AG04449 (cell line): ENCODE data around the gene THOP1.

Experiments used
- CTCF ChIA-PET: fragments of 350-600 bp; formaldehyde crosslinking; extraction: SDS; loops from one replicate; lab custom pipeline; 2021; ENCODE audit warnings: antibody characterized with exemption; lab: Yijun Ruan, JAX
- POLR2A ChIA-PET: fragments of 400-600, 350-600 bp; formaldehyde crosslinking; extraction: SDS; loops from one replicate; lab custom pipeline; 2020; ENCODE audit warnings: antibody characterized with exemption, inconsistent platforms; lab: Yijun Ruan, JAX
- DNase-seq: peaks from one replicate; pipeline ENCODE4 v3.0.0-alpha.2; 2010; ENCODE audit warnings: low read depth, low spot score
- H3K4me3 ChIP-seq: 2 replicates; pipeline ENCODE4 v1.5.1; 2011; ENCODE audit warnings: low read depth, mild to moderate bottlenecking, control low read depth, low read length
- TF ChIP-seq, protein P1 (sequence below): IDR thresholded peaks from one replicate; pipeline ENCODE4 v1.5.1; 2011; ENCODE audit warnings: mild to moderate bottlenecking, moderate library complexity, low read length, control low read depth, inconsistent platforms; ENCODE audit not compliant: insufficient read depth; ENCODE audit errors: missing control alignments

The THOP1 gene

DNA sequence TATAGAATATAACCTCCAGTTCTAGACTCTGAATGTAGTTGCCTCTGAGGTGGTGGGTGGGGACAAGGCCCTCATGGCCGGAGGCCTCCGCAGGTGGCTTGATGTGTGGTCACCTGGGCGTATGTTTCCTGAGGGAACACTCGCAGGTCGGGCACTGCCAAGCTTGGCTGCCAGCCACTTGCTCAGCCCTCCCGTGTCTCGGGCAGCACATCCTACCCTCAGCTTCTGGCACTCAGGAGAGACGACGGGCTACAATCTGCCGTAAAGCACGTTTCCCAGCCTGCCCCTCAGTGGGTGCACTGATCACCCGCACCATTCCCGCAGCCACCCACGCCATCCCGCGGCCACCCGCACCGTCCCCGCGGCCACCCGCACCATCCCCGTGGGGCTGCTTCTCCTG lies 15.2 kb downstream of the THOP1 start:
- TF ChIP-seq, protein P1, sequence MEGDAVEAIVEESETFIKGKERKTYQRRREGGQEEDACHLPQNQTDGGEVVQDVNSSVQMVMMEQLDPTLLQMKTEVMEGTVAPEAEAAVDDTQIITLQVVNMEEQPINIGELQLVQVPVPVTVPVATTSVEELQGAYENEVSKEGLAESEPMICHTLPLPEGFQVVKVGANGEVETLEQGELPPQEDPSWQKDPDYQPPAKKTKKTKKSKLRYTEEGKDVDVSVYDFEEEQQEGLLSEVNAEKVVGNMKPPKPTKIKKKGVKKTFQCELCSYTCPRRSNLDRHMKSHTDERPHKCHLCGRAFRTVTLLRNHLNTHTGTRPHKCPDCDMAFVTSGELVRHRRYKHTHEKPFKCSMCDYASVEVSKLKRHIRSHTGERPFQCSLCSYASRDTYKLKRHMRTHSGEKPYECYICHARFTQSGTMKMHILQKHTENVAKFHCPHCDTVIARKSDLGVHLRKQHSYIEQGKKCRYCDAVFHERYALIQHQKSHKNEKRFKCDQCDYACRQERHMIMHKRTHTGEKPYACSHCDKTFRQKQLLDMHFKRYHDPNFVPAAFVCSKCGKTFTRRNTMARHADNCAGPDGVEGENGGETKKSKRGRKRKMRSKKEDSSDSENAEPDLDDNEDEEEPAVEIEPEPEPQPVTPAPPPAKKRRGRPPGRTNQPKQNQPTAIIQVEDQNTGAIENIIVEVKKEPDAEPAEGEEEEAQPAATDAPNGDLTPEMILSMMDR: no peak
- DNase-seq: no peak
- POLR2A ChIA-PET: no interaction called here
- CTCF ChIA-PET: interaction anchor here (0.9 to 1.5 kb wide), 2 partner anchors 17 to 18 kb away, joined by 3 to 4 read pairs; partner anchors contain the start of gene SGTA
- H3K4me3 ChIP-seq: no peak overlapping the region

GRCh38 chr19:2802826-2803225 lies 17.5 kb downstream of the THOP1 start:
- H3K4me3 ChIP-seq: no peak overlapping the region
- POLR2A ChIA-PET: no interaction called here
- TF ChIP-seq, protein P1: no peak
- CTCF ChIA-PET: interaction anchor here (2.2 kb wide), 1 partner anchor 16 kb away, joined by 12 read pairs; no protein-coding TSS in a partner anchor
- no peak for DNase-seq

- TF ChIP-seq, protein P1: no peak
- H3K4me3 ChIP-seq: no peak overlapping the region
- ChIA-PET POLR2A (interaction anchor here (0.5 kb wide), 1 partner anchor 17 kb away, joined by 3 read pairs; no protein-coding TSS in a partner anchor), CTCF (interaction anchor here (2.2 kb wide), 1 partner anchor 15 kb away, joined by 12 read pairs; no protein-coding TSS in a partner anchor)
- no peak for DNase-seq
Measured at GRCh38 chr19:2803486-2804155, 18.3 kb downstream of the THOP1 start.

DNA sequence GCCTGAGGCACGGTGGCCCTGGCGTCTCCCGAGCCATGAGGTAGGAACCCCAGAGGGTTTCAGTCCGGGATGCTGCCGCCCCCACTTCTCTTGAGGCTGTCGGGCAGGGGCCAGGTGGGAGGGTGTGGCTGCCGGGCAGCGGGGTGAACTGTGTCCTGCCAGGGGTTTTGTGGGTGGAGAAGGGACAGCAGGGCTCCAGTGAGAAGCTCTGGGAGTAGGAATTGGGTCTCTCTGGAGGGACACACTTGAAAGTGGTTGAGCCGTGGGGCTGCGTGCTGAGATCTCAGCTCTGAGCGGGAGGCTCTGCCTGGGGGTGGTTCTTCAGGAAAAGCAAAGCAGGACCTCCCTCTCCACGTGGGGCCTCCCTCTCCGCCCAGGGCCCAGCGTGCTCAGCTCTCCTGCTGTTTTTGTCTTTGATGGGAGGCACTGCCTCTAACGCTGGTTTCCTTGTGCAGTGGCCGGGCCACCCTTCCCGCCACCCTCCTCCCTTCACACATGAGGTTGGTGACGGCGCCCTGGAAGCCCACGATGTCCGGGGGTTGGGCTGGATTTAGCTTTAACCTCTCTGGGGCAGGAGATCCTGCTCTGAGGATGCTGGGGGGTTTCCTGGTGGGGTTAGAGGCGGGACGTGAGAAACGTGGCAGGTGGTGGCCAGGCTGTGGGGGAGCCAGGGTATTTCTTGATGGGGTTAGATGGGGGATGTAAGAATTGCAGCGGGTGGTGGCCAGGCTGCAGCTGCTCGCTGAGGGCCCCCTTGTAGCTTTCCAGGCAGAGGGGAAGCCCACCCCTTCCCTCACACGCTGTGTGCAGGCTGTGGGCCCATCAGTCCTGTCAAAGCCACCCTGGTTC lies 19.1 kb downstream of the THOP1 start:
- DNase-seq: no peak
- no peak overlapping the region for H3K4me3 ChIP-seq
- ChIA-PET CTCF (interaction anchor here (2.2 kb wide), 1 partner anchor 15 kb away, joined by 12 read pairs; no protein-coding TSS in a partner anchor), POLR2A (no interaction called here)
- TF ChIP-seq, protein P1: no peak

DNA sequence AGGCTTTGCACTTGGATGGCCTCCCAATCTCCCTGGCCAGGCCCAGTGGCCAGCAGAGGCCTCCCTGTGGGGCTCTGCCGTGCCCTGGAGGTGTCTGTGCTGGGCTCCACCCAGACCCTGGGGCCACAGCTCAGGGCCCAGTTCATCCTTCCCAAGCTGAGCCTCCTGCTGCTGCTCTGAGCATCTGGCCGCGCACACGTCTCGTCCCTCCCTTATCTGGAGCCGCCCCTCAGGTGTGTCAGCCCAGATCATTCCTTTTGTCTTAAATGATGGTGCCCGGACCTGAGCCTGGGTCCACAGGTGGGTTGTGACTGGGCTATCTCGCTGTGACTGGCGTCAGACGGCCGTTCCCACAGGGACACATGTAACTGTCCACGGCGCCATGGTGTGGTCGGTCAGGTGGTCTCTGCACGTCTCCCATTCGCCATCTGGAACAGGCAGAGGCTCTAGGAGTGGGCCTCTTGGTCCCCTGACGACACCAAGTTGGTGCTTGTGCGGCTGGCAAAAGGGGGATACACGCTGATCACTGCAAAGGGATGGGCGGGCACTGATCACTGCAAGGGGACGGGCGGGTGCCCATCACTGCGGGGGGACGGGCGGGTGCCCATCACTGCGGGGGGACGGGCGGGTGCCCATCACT lies 20.1 kb downstream of the THOP1 start:
- H3K4me3 ChIP-seq: no peak overlapping the region
- DNase-seq: no peak
- ChIA-PET CTCF (interaction anchor here (2.2 kb wide), 1 partner anchor 14 kb away, joined by 12 read pairs; no protein-coding TSS in a partner anchor), POLR2A (no interaction called here)
- TF ChIP-seq, protein P1: no peak
